Measurements from ENCODE around the gene UBAC2.

The UBAC2 gene

DNA sequence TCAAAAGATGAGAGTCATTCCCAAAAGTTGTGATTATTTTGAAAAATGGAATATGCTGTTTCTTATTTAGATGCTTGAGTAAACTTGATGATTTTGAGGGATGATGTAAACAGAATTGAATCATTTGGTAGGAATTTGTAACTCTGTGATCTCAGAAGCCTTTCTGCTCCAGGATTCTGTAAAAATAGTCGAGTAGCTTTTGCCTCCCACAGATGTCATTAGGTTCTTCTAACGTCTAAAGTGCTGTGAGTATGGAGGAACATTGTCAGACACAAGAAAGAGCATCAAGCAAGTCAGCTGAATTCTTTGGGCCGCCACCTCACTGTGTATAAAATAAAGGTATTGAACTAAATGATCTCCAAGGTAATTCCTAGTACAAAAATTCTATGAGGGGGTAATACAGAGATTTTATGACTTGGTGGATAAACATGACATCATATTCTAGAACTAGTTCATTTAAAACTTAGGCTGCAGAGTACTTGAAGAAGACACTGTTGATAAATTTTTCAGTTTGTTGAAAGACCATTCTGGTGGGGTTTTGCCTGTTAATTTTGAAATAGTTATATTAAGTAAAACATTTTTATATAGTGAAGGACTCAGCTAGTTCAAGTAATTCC, 107.9 kb downstream of the UBAC2 start:
- Mint-ChIP-seq H3K36me3 (peaks cover 55 to 75% of the 10 kb centered on the region in 2 donors), H3K4me3 (peak overlapping the region; percentile 93 to 99), H3K9me3 (peaks cover 3 to 4% of the 10 kb centered on the region in 2 donors), H3K27ac (peak overlapping the region; percentile 98), H3K4me1 (peaks cover 52 to 76% of the 10 kb centered on the region in 2 donors), H3K27me3 (no peaks in the 10 kb centered on the region)
- ATAC-seq (replicated peaks): no peak
- DNase-seq: no peak

DNA sequence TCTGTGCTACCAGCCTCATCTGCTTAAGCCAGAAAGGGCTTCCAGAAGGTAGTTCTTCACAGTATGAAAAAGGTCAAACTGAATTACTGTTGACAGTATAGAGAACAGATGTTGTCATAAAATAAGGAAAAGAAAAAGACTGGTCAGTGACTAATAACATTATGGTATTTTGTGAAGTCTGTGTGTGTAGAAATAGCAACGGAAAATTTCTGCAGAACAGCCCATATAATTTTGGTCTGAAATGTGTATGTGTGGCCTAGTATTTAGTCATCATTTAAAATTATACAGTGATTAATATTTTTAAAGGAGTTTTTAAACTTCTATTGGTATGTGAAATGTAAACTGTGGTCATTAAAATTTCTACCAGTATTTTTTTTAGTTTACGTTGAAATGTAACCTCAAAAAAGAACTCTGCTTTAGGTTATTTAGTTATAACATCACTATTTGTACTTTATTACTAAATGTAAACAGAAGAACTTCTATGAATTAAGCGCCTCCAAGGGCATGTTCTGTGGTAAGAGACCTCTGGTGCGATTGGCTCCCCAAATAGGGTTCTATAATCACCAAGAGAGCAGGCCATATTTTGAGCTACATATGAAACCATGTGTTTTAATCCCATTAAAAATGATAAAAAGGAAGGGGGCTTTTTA, 109.9 kb downstream of the UBAC2 start:
- Mint-ChIP-seq H3K27ac (peak overlapping the region; percentile 97), H3K9me3 (peaks cover 3 to 4% of the 10 kb centered on the region in 2 donors)
- peak; percentile 72 to 76 for ATAC-seq (replicated peaks)

DNA sequence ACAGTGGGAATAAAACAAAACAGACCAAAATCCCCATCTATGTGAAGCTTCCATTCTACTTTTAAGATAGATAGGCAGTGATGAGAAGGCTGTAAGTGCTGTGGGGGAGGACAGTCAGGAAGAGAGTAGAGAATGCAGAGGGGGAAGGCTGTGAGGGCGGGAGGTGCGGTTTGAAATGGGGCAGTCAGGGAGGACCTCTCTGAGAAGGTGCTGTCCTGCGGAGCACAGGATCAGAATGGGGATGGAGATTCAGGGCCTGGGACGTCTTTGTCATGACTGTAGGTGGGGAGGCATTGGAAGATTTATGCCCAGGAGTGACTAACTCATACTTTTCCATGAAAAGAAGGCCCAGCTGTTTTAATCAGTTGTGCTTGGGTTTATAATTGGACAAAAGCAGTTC, 110.5 kb downstream of the UBAC2 start:
- Mint-ChIP-seq H3K36me3 (peaks cover 47 to 65% of the 10 kb centered on the region in 2 donors), H3K27ac (peak overlapping the region; percentile 97), H3K4me1 (peaks cover 47 to 76% of the 10 kb centered on the region in 2 donors), H3K4me3 (peak overlapping the region; percentile 31 to 61), H3K27me3 (no peaks in the 10 kb centered on the region), H3K9me3 (peaks cover 3 to 4% of the 10 kb centered on the region in 2 donors)
- ATAC-seq (replicated peaks) (no peak), DNase-seq (no peak)

More for the DNA sequence above, 109.9 kb downstream of the UBAC2 start:
- Mint-ChIP-seq H3K27me3 (no peaks in the 10 kb centered on the region), H3K4me3 (peak overlapping the region; percentile 61 to 69), H3K4me1 (peaks cover 46 to 74% of the 10 kb centered on the region in 2 donors), H3K36me3 (peaks cover 51 to 70% of the 10 kb centered on the region in 2 donors)
- no peak for DNase-seq

DNA sequence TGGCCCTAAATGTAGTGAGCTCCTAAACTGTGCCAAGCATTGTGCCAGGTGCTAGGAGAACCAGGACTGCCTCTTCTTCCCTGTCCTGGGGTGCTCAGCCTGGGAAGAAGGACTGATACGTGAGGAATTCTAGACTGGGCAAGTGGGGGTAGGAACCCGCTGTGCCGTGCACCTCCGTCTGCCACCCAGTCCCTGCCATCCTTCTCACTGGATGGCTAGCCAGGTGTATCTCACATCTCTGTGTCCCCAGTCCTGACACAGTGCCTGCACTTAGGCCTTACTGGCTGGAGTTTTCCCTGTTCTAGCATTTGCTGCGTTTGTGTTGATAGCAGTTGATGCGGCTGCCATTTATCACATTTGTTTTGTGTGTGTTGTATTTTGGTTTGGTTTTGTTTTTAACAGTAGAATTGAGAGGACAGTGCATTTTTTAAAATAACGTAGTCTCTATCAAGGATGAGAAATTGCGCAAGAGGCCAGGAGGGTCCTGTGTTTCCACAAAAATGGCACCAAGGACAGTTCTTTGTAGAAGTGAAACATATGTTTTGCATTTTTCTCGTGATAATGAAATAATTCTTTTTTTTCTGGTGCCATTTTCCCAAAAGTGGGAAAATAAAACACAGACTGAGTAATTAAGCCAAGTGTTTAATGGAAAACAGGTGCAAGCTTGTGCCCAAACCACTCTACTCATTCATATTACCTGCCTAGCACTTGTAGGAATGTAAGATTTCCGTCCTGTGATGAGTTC, 111.3 kb downstream of the UBAC2 start:
- ATAC-seq (replicated peaks): no peak
- H3K36me3 Mint-ChIP-seq: peaks cover 43 to 65% of the 10 kb centered on the region in 2 donors
- no peak for DNase-seq
- peaks cover 49 to 84% of the 10 kb centered on the region in 2 donors for H3K4me1 Mint-ChIP-seq
- H3K9me3 Mint-ChIP-seq: peaks cover 3 to 4% of the 10 kb centered on the region in 2 donors
- peak overlapping the region; percentile 97 for H3K27ac Mint-ChIP-seq
- no peaks in the 10 kb centered on the region for H3K27me3 Mint-ChIP-seq
- H3K4me3 Mint-ChIP-seq: no peak overlapping the region

DNA sequence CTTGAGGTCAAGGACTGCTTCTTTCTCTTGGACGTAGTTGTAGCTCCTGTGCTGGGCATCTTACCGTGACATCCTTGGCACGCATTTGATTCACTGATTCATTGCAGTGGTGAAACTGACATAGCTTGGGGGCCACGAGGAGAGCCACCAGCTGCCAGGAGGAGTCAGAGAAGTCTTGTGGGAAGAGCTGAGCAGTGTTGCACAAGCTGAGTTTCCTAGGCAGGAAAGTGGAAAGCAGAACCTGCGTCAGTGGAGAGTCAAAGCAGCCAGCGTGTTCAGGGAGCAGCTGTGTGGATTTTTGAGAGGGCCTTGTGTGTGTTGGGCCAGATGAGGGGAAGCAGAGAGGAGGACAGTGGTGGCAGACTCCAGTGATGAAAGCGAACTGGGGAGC, 111.8 kb downstream of the UBAC2 start:
- peak overlapping the region; percentile 97 for H3K27ac Mint-ChIP-seq
- peaks cover 3 to 4% of the 10 kb centered on the region in 2 donors for H3K9me3 Mint-ChIP-seq
- peak; percentile 72 for DNase-seq
- peaks cover 42 to 65% of the 10 kb centered on the region in 2 donors for H3K36me3 Mint-ChIP-seq
- peak overlapping the region; percentile 71 to 73 for H3K4me3 Mint-ChIP-seq
- H3K27me3 Mint-ChIP-seq: no peaks in the 10 kb centered on the region
- H3K4me1 Mint-ChIP-seq: peaks cover 51 to 87% of the 10 kb centered on the region in 2 donors
- ATAC-seq (replicated peaks): peak; percentile 56

DNA sequence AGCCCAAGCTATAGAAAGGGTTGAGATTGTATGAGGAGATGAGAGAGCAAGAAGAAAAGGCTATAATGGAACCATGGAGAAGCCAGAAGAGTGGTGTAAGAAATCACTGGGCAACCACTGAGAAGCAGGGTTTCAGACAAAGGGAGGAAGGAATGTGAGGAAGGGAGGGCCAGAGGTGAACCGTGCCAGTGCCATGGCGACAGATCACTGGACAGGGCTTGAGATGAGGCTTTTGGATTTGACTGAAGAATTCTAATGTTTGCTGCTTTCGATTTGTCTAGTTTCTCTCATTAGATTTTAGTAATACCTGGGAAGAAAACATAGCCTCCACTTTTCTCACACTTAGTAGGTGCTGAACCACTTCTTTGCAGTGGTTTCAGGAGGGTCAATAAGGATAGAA, 112.8 kb downstream of the UBAC2 start:
- Mint-ChIP-seq H3K27ac (peak overlapping the region; percentile 97), H3K4me1 (peaks cover 42 to 77% of the 10 kb centered on the region in 2 donors), H3K9me3 (peaks cover 3 to 4% of the 10 kb centered on the region in 2 donors), H3K4me3 (peak overlapping the region; percentile 12 to 40), H3K27me3 (no peaks in the 10 kb centered on the region), H3K36me3 (peaks cover 43 to 64% of the 10 kb centered on the region in 2 donors)
- no peak for DNase-seq
- ATAC-seq (replicated peaks): no peak

DNA sequence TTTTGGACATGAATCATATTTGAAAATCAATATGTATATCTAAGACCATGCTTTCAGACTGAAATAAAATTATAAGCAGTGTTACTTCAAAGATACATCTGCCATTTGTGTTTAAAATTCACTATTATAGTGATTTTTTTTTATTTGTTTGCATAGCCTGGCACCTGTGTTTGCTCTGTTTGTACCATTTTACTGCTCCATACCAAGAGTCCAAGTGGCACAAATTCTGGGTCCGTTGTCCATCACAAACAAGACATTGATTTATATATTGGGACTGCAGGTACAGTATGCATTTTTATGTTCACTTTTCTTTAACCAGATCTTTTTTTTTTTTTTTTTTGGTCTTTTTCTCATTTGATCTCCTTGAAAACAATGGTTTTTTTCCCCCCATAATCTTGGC, 113.3 kb downstream of the UBAC2 start:
- Mint-ChIP-seq H3K9me3 (peaks cover 3 to 4% of the 10 kb centered on the region in 2 donors), H3K4me3 (no peak overlapping the region), H3K27me3 (no peaks in the 10 kb centered on the region), H3K27ac (peak overlapping the region; percentile 97), H3K36me3 (peaks cover 44 to 63% of the 10 kb centered on the region in 2 donors), H3K4me1 (peaks cover 40 to 77% of the 10 kb centered on the region in 2 donors)
- ATAC-seq (replicated peaks): no peak
- no peak for DNase-seq

DNA sequence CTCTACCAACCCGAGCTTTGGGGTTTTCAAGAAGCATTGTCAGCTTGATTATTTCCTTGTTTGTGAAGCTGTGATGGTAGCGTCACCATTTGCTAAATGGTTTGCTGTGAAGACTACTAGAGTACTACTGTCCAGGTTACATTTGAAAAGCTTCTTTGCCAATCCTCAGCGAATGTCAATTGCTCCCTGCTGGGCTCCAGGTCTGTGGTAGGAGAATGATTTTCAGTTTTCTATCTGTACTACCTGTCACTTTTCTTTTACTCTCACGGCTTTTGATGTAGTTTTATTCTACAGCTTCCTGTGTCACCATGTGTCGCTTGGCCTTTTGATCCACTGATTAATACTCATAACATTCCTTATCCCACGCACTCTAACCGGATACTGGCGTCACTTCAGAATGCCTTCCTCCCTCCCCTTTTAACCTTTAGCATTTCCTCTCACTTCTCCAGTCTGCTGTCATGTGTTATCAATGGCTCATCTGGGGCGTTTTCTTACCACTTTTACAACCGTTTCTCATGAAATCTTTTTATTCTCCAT, 114.1 kb downstream of the UBAC2 start:
- Mint-ChIP-seq H3K4me1 (peaks cover 41 to 76% of the 10 kb centered on the region in 2 donors), H3K27me3 (no peaks in the 10 kb centered on the region), H3K27ac (peak overlapping the region; percentile 82), H3K36me3 (peaks cover 41 to 60% of the 10 kb centered on the region in 2 donors), H3K9me3 (peaks cover 3 to 4% of the 10 kb centered on the region in 2 donors), H3K4me3 (no peak overlapping the region)
- no peak for ATAC-seq (replicated peaks)
- no peak for DNase-seq

DNA sequence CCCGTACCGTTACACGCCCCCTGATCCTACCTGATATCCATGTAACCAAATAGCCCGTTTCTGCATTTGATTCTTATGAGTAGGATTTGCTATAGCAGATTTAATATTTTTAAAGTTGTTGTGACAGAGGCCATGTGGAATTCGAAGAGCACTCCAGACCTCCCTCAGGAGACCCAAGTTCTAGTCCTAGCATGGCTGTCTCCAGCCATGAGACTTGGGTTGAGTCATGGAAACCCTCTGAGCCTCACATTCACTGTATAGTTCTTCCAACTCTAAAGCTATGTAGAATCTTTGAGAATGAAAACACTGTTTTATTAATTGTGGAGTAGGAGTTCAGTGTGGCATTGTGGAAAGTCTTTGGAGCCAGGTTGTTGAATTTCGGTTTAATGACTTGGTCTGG, 114.5 kb downstream of the UBAC2 start:
- no peak overlapping the region for H3K4me3 Mint-ChIP-seq
- DNase-seq (no peak), ATAC-seq (replicated peaks) (no peak)
- peaks cover 3 to 4% of the 10 kb centered on the region in 2 donors for H3K9me3 Mint-ChIP-seq
- no peaks in the 10 kb centered on the region for H3K27me3 Mint-ChIP-seq
- peaks cover 43 to 64% of the 10 kb centered on the region in 2 donors for H3K36me3 Mint-ChIP-seq
- H3K27ac Mint-ChIP-seq: peak overlapping the region; percentile 82
- H3K4me1 Mint-ChIP-seq: peaks cover 38 to 76% of the 10 kb centered on the region in 2 donors

DNA sequence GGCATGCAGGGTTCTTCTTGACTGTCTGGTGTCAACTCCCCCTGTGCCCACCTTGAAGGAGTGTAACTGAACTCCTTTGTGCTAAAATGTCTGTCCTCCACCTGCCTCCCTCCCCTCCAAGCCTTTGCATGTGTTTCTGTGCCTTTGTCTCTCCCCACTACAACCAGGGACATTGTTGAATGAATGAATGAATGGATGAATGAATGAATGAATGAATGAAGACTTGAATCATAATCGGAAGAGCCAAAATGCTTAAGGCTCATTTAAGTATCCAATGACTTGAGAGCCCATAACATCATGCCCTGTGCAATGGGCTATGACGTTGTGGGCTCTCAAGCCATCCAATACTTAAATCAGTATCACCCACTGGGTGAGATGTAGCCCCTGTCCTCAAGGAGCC, 115.6 kb downstream of the UBAC2 start:
- no peak for DNase-seq
- ATAC-seq (replicated peaks): no peak
- H3K27me3 Mint-ChIP-seq: no peaks in the 10 kb centered on the region
- H3K27ac Mint-ChIP-seq: no peak overlapping the region
- H3K4me1 Mint-ChIP-seq: peaks cover 33 to 68% of the 10 kb centered on the region in 2 donors
- H3K36me3 Mint-ChIP-seq: peaks cover 43 to 60% of the 10 kb centered on the region in 2 donors
- H3K4me3 Mint-ChIP-seq: no peak overlapping the region
- peaks cover 3 to 4% of the 10 kb centered on the region in 2 donors for H3K9me3 Mint-ChIP-seq

DNA sequence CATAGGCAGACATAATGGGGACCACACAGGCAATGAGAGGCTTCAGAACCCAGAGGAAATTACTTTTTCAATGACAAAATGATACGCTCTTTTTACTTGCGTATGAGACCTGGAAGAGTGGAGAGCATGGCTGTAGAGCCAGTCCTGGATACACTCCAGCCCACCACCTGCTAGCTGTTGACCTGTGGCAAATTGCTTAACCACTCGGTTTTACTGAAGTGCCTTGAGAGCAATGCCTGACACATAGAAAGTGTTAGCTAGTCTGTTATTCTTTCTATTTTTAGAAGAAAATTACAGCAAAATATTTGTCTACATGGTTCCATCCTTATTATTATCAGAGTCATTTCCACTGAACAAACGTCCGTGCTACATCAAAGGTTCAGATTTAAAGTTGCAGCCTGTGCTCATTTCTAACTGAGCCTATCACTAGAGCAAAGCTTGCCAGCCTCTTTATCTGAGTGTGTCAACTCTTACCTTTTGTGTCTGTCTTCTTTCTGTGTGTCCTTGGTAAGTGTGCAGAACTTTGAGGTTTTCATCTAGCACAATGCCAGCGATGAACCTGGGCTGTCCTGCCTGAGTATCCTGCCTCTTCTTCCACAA, 116.1 kb downstream of the UBAC2 start:
- peak overlapping the region; percentile 25 for H3K27ac Mint-ChIP-seq
- no peak for ATAC-seq (replicated peaks)
- H3K4me3 Mint-ChIP-seq: no peak overlapping the region

DNA sequence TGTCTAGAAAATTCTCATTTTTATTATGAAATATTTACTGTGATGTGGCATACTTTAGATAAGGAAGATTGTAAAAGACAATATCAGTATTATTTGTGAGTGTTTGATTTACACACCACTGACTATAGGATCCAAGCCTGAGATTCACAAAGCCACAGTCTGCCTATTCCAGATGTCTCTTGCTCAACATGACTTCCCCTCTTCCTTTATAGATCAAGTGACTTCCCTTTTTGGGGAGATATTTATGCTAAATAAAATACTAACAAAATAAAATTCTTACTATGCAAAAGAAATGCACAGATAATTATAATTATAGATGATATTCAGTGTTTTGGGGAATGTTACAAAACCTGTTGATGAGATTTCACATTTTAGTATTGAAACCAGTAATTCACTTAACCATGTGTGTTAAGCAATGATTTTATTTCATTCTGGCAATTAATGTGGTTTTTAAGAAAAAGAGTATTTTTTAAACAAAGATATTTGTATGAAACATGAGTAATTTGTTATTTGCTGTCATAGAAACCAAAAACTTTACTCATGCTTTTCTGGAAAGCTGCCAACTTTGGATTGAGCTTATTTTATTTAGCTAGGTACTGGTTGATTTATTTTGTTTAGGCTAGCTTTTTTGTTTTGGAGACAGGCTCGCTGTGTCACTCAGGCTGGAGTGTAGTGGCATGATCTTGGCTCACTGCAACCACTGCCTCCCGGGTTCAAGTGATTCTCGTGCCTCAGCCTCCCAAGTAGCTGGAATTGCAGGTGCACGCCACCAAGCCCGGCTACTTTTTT, 120.2 kb downstream of the UBAC2 start:
- Mint-ChIP-seq H3K27ac (peak overlapping the region; percentile 20), H3K27me3 (no peaks in the 10 kb centered on the region), H3K4me3 (no peak overlapping the region), H3K4me1 (peaks cover 39 to 70% of the 10 kb centered on the region in 2 donors), H3K9me3 (no peaks in the 10 kb centered on the region), H3K36me3 (peaks cover 34 to 53% of the 10 kb centered on the region in 2 donors)
- ATAC-seq (replicated peaks) (no peak), DNase-seq (no peak)

More for the DNA sequence above, 116.1 kb downstream of the UBAC2 start:
- no peaks in the 10 kb centered on the region for H3K27me3 Mint-ChIP-seq
- peaks cover 32 to 68% of the 10 kb centered on the region in 2 donors for H3K4me1 Mint-ChIP-seq
- H3K9me3 Mint-ChIP-seq: peaks cover 3 to 4% of the 10 kb centered on the region in 2 donors
- peaks cover 43 to 59% of the 10 kb centered on the region in 2 donors for H3K36me3 Mint-ChIP-seq
- DNase-seq: no peak

DNA sequence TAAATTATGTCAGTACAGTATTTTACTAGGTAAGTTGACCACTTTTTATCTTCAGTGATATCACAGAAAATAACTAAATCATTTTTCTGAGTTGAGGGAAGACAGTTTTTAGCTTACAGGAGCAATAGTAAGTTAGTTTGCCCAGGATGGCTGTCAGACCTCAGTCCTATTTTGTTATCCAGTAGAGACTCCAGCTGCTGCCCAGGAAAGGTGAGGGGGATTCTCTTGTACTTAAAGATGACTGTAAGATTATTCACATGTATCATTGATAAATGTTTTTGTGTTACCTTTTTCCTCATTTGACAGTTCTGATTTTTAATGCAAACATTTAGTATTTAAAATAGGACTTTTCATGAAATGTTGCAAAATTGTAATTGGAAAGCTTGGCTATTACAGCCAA, 121.1 kb downstream of the UBAC2 start:
- H3K9me3 Mint-ChIP-seq: no peaks in the 10 kb centered on the region
- H3K4me3 Mint-ChIP-seq: peak overlapping the region; percentile 52 to 60
- peaks cover 31 to 51% of the 10 kb centered on the region in 2 donors for H3K36me3 Mint-ChIP-seq

More for the DNA sequence above, 121.1 kb downstream of the UBAC2 start:
- Mint-ChIP-seq H3K27me3 (no peaks in the 10 kb centered on the region), H3K27ac (peak overlapping the region; percentile 91), H3K4me1 (peaks cover 39 to 67% of the 10 kb centered on the region in 2 donors)
- DNase-seq (no peak), ATAC-seq (replicated peaks) (no peak)

Data from stimulated activated naive B cell treated with anti-CD40 and anti-IgM and Interleukin-4, amounts not matched to agents 10 μg/mL and 1 μg/mL and 100 μg/mL, for 72 hours (primary cell).